AG09309 (cell line): ENCODE results near the gene RAPGEF5.

Source experiments
- DNase-seq: peaks from one replicate; pipeline ENCODE4 v3.0.0-alpha.2; 2010; ENCODE audit warnings: low read depth
- H3K4me3 ChIP-seq: 2 replicates; pipeline ENCODE4 v1.5.1; 2011; ENCODE audit warnings: mild to moderate bottlenecking, low read depth, low read length, moderate library complexity; ENCODE audit not compliant: control insufficient read depth
- CTCF ChIP-seq: IDR thresholded peaks from 2 replicates; pipeline ENCODE4 v1.5.1; 2011; ENCODE audit warnings: mild to moderate bottlenecking, low read depth, low read length, inconsistent platforms; ENCODE audit not compliant: insufficient read depth, control insufficient read depth; ENCODE audit errors: missing control alignments

RAPGEF5 gene

GRCh38 chr7:22140578-22140977 is 216.4 kb downstream of the RAPGEF5 start:
- DNase-seq, result no peak
- no peak overlapping the region for H3K4me3 ChIP-seq
- TF ChIP-seq CTCF, result no peak

GRCh38 chr7:22138886-22139285 is 218.1 kb downstream of the RAPGEF5 start:
- no peak for TF ChIP-seq CTCF
- H3K4me3 ChIP-seq, result no peak overlapping the region
- DNase-seq, result no peak

- DNase-seq, result no peak
- no peak for TF ChIP-seq CTCF
- no peak overlapping the region for H3K4me3 ChIP-seq
These were observed 218.8 kb downstream of the RAPGEF5 start for GRCh38 chr7:22138106-22138505.

GRCh38 chr7:22137466-22137865 is 219.5 kb downstream of the RAPGEF5 start:
- peak; percentile 25 for DNase-seq
- TF ChIP-seq CTCF, result no peak
- no peak overlapping the region for H3K4me3 ChIP-seq

GRCh38 chr7:22137026-22137425 is 219.9 kb downstream of the RAPGEF5 start:
- peak; percentile 59 for DNase-seq
- no peak for TF ChIP-seq CTCF

GRCh38 chr7:22129819-22130580 is 227.0 kb downstream of the RAPGEF5 start:
- TF ChIP-seq CTCF, result no peak
- no peak overlapping the region for H3K4me3 ChIP-seq
- no peak for DNase-seq

More at GRCh38 chr7:22137026-22137425, 219.9 kb downstream of the RAPGEF5 start:
- H3K4me3 ChIP-seq, result no peak overlapping the region

GRCh38 chr7:22129166-22129565 is 227.8 kb downstream of the RAPGEF5 start:
- H3K4me3 ChIP-seq, result no peak overlapping the region
- DNase-seq, result no peak
- no peak for TF ChIP-seq CTCF
